DOHH2 (cell line): Measurements from ENCODE around the gene RRAS2.

Experiments used
- H3F3A ChIP-seq: fragments of 200-600 bp; sonication (generic), shearing (Covaris generic); 2 replicates; pipeline ENCODE4 v1.6.0; 2016; ENCODE audit warnings: antibody characterized with exemption, mild to moderate bottlenecking; ENCODE audit not compliant: control insufficient read depth, insufficient read depth
- H3K27ac ChIP-seq: fragments of 200-600 bp; sonication (generic); 2 replicates; pipeline ENCODE4 v1.5.1; 2014; ENCODE audit warnings: low read depth, mild to moderate bottlenecking, low read length, moderate library complexity
- H3K27me3 ChIP-seq: fragments of 200-600 bp; sonication (generic); 2 replicates; pipeline ENCODE4 v1.6.1; 2014; ENCODE audit warnings: mild to moderate bottlenecking, low read length, mixed read lengths; ENCODE audit not compliant: control insufficient read depth
- H3K36me3 ChIP-seq: fragments of 200-600 bp; sonication (generic); 2 replicates; pipeline ENCODE4 v1.6.1; 2014; ENCODE audit warnings: mild to moderate bottlenecking, low read length, moderate library complexity, mixed read lengths; ENCODE audit not compliant: control insufficient read depth
- H3K4me1 ChIP-seq: fragments of 200-600 bp; sonication (generic); 2 replicates; pipeline ENCODE4 v1.6.1; 2014; ENCODE audit warnings: mild to moderate bottlenecking, low read length, mixed read lengths; ENCODE audit not compliant: control insufficient read depth
- H3K4me2 ChIP-seq: fragments of 200-600 bp; sonication (generic); 2 replicates; pipeline ENCODE4 v1.6.0; 2014; ENCODE audit warnings: mild to moderate bottlenecking, low read length, moderate library complexity
- H3K4me3 ChIP-seq: fragments of 200-600 bp; sonication (generic); 2 replicates; pipeline ENCODE4 v1.5.1; 2014; ENCODE audit warnings: mild to moderate bottlenecking, low read length, mixed read lengths
- H3K79me2 ChIP-seq: fragments of 200-600 bp; sonication (generic); 2 replicates; pipeline ENCODE4 v1.6.1; 2014; ENCODE audit warnings: mild to moderate bottlenecking, low read length, mixed read lengths; ENCODE audit not compliant: control insufficient read depth
- H3K9me2 ChIP-seq: fragments of 200-600 bp; sonication (generic); replicated peaks from 2 replicates; pipeline ENCODE4 v1.6.1; 2014; ENCODE audit warnings: mild to moderate bottlenecking, low read length, mixed read lengths; ENCODE audit not compliant: control insufficient read depth
- H3K9me3 ChIP-seq: fragments of 200-600 bp; sonication (generic); 2 replicates; pipeline ENCODE4 v1.6.1; 2014; ENCODE audit warnings: antibody characterized with exemption, low read length, mixed read lengths; ENCODE audit not compliant: control insufficient read depth, insufficient read depth
- H4K20me1 ChIP-seq: fragments of 200-600 bp; sonication (generic); 2 replicates; pipeline ENCODE4 v1.6.0; 2014; ENCODE audit warnings: low read depth, mild to moderate bottlenecking, antibody characterized with exemption, low read length, moderate library complexity; ENCODE audit not compliant: control insufficient read depth, insufficient read depth
- CTCF ChIP-seq: fragments of 200-600 bp; sonication (generic); IDR thresholded peaks from one replicate; pipeline ENCODE4 v1.5.1; 2014; ENCODE audit warnings: antibody characterized with exemption, mild to moderate bottlenecking, low read depth, low read length; ENCODE audit not compliant: poor library complexity, severe bottlenecking
- EZH2phosphoT487 ChIP-seq: fragments of 200-600 bp; sonication (generic); IDR thresholded peaks from 2 replicates; pipeline ENCODE4 v1.6.1; 2017; ENCODE audit warnings: borderline replicate concordance, mild to moderate bottlenecking, antibody characterized with exemption, low read length, moderate library complexity, mixed read lengths

The RRAS2 gene

GRCh38 chr11:14339356-14339755 is 19.6 kb downstream of the RRAS2 start:
- H3K79me2 ChIP-seq: peaks cover 98% of the 10 kb centered on the region
- H3K4me1 ChIP-seq: peaks cover 83% of the 10 kb centered on the region

GRCh38 chr11:14336507-14337503 is 22.2 kb downstream of the RRAS2 start:
- peaks cover 97% of the 10 kb centered on the region for H3K79me2 ChIP-seq
- no peak for TF ChIP-seq CTCF
- TF ChIP-seq EZH2phosphoT487: no peak
- H4K20me1 ChIP-seq: 0 out of 2 replicates have a peak, but pooled peaks cover 4% of the 10 kb centered on the region
- H3K36me3 ChIP-seq: peaks cover 8% of the 10 kb centered on the region
- H3K9me2 ChIP-seq: no peaks in the 10 kb centered on the region
- H3K9me3 ChIP-seq: peaks cover 16% of the 10 kb centered on the region; the same call in 1 of the 2 replicates
- peaks cover 9% of the 10 kb centered on the region; the same call in 1 of the 2 replicates for H3F3A ChIP-seq
- peaks cover 80% of the 10 kb centered on the region for H3K4me1 ChIP-seq
- no peak overlapping the region for H3K27ac ChIP-seq
- H3K27me3 ChIP-seq: no peaks in the 10 kb centered on the region
- peak overlapping the region; percentile 60; the same call in 1 of the 2 replicates for H3K4me2 ChIP-seq
- H3K4me3 ChIP-seq: no peak overlapping the region

More at GRCh38 chr11:14339356-14339755, 19.6 kb downstream of the RRAS2 start:
- H4K20me1 ChIP-seq: 0 out of 2 replicates have a peak, but pooled peaks cover 4% of the 10 kb centered on the region
- H3K9me3 ChIP-seq: peaks cover 16% of the 10 kb centered on the region; the same call in 1 of the 2 replicates
- no peak overlapping the region for H3K4me2 ChIP-seq
- peaks cover 9% of the 10 kb centered on the region; the same call in 1 of the 2 replicates for H3F3A ChIP-seq
- H3K4me3 ChIP-seq: no peak overlapping the region
- no peaks in the 10 kb centered on the region for H3K27me3 ChIP-seq
- TF ChIP-seq EZH2phosphoT487 (no peak), CTCF (no peak)
- no peak overlapping the region for H3K27ac ChIP-seq
- no peaks in the 10 kb centered on the region for H3K9me2 ChIP-seq
- H3K36me3 ChIP-seq: peaks cover 8% of the 10 kb centered on the region

- Histone ChIP-seq H3F3A (peaks cover 9% of the 10 kb centered on the region; the same call in 1 of the 2 replicates), H3K79me2 (peaks cover 97% of the 10 kb centered on the region), H3K36me3 (peaks cover 8% of the 10 kb centered on the region), H3K27me3 (no peaks in the 10 kb centered on the region), H4K20me1 (0 out of 2 replicates have a peak, but pooled peaks cover 4% of the 10 kb centered on the region), H3K9me2 (no peaks in the 10 kb centered on the region), H3K4me1 (peaks cover 80% of the 10 kb centered on the region), H3K4me2 (peak overlapping the region; percentile 60), H3K9me3 (peaks cover 16% of the 10 kb centered on the region; the same call in 1 of the 2 replicates), H3K4me3 (peak overlapping the region; percentile 46), H3K27ac (0 out of 2 replicates have a peak overlapping the region, but pooled peaks have one; percentile 10)
- TF ChIP-seq CTCF (no peak), EZH2phosphoT487 (no peak)
Observed at GRCh38 chr11:14335712-14336111, 23.3 kb downstream of the RRAS2 start.
